Fibroblast of mammary gland (primary cell): Measurements from ENCODE around the gene ACACA.
"Not testable (repeated sequence)": the region's sequence is repeated elsewhere in the genome, so short reads cannot be mapped to it uniquely, and the experiment has no call there.

ENCODE experiments used
- DNase-seq: peaks from one replicate; pipeline ENCODE4 v3.0.0-alpha.2; 2010; ENCODE audit warnings: low read depth
- H3K4me3 ChIP-seq: 2 replicates; pipeline ENCODE4 v1.5.1; 2011; ENCODE audit warnings: low read depth, mild to moderate bottlenecking, low read length, moderate library complexity; ENCODE audit not compliant: control insufficient read depth
- TF ChIP-seq, protein P1 (sequence below): conservative IDR thresholded peaks from 2 replicates; pipeline ENCODE4 v1.5.1; 2011; ENCODE audit warnings: low read depth, low read length, inconsistent platforms; ENCODE audit not compliant: control insufficient read depth, insufficient read depth

The ACACA gene

DNA sequence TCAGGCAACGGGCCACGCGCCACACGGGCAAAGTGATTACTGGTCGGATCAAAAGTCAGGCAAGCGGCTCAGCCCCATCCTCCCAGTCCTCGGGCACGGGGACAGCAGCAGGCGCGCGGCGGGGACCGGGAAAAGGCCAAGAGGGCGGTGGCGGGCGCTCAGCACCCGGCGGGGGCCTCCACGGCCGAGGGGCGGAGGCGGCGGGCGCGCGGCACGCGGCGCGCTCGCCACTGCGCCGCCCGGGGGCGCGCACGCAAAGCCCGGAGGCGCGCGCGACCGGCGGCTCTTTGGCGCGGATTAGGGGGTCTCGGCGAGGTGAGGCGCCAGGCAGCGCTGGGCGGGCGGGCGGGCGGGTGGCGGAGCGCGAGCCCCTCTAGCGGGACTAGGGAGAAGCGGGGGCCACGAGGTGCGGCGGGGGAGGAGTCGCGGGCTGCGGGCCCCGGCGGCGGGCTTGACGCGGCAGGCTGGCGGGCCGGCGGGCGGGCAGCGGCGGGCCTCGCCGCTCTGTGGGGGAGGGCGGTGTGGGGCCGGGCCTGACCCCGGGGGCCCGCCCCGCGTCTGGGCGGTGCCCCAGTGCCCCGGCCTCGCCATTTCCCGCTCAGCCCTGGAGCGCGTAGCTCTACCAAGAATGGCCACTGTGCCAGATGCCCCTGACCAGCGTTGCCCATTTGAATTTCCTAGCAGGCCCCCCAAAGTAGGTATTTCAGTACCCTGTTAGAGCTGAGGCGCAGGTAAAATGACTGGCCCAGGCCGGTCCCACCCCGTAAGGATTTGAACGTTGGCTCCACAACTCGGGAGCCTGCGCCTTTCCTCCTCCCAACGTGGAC, at the start of gene ACACA, which contains the start of gene TADA2A:
ACACA (minus strand) TSS at position 202 of the 827 bp plus-strand sequence. CDS start 537 bp downstream, outside the sequence.
TADA2A (plus strand) TSS at position 252 of the 827 bp plus-strand sequence. CDS start 4,480 bp downstream, outside the sequence.
- TF ChIP-seq, protein P1, sequence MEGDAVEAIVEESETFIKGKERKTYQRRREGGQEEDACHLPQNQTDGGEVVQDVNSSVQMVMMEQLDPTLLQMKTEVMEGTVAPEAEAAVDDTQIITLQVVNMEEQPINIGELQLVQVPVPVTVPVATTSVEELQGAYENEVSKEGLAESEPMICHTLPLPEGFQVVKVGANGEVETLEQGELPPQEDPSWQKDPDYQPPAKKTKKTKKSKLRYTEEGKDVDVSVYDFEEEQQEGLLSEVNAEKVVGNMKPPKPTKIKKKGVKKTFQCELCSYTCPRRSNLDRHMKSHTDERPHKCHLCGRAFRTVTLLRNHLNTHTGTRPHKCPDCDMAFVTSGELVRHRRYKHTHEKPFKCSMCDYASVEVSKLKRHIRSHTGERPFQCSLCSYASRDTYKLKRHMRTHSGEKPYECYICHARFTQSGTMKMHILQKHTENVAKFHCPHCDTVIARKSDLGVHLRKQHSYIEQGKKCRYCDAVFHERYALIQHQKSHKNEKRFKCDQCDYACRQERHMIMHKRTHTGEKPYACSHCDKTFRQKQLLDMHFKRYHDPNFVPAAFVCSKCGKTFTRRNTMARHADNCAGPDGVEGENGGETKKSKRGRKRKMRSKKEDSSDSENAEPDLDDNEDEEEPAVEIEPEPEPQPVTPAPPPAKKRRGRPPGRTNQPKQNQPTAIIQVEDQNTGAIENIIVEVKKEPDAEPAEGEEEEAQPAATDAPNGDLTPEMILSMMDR, result no peak
- DNase-seq, result peak; percentile 72
- peak within 1 kb of the TSS; percentile 83 for H3K4me3 ChIP-seq

DNA sequence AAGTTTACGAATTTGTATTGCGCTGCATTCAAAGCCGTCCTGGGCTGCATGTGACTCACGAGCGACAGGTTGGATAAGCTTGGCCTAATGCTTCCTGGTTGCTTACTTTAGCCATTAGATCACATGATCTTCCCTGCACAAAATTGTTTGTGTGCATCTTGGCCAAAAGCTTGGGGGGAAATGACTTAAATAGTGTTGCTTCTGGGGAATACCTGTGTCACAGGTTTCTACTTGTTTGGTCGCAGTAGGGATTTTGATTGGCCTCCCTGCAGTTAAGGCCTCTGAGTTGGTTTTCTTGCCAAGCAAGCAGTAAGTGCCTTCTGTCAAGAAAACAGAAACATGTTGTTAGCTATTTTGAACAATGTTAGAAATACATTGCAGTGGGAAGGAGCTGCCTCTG, 43.5 kb upstream of the ACACA start:
- no peak for DNase-seq
- no peak overlapping the region for H3K4me3 ChIP-seq
- TF ChIP-seq, protein P1, result no peak

DNA sequence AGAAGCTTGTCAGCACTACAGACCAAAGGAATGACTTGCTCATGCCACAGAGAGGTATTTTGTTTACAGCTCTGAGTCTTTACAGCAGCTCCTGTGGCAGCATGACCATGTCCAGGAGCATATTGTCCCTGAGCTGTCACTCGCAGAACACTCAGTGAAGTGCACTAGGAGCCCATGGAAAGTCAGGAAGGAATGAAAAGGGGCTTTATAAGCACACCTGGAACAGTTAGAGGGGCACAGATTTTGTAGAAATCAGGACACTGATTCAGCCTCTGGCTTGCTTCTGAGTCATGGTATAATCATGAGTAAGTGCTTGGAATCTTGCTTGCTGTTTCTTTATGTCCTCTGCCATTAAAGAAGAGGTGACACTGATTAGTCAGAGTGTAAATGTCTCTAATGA, 41.0 kb upstream of the ACACA start:
- TF ChIP-seq, protein P1, result no peak

DNA sequence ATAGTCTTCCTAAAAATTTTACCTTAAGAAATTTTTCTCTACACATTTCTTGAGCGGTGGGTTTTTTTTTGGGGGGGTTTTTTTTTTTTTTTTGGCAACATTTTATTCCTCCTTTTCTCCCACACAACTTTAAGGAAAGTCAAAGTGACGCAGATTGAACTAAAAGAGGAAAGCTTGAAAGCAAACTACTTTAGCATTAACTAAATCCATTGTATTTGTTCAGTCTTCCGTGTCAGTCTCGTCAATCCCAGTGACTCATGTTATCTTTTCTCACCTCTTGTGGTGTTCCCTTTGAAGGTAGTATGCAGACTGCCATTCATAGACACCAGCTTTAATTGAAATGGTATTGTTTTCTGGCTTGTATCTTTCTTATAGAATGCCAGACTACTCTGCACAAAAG, 39.4 kb upstream of the ACACA start:
- DNase-seq, result no peak
- H3K4me3 ChIP-seq, result no peak overlapping the region
- TF ChIP-seq, protein P1, result no peak

More for the DNA sequence above, 41.0 kb upstream of the ACACA start:
- no peak overlapping the region for H3K4me3 ChIP-seq
- peak; percentile 55 for DNase-seq

DNA sequence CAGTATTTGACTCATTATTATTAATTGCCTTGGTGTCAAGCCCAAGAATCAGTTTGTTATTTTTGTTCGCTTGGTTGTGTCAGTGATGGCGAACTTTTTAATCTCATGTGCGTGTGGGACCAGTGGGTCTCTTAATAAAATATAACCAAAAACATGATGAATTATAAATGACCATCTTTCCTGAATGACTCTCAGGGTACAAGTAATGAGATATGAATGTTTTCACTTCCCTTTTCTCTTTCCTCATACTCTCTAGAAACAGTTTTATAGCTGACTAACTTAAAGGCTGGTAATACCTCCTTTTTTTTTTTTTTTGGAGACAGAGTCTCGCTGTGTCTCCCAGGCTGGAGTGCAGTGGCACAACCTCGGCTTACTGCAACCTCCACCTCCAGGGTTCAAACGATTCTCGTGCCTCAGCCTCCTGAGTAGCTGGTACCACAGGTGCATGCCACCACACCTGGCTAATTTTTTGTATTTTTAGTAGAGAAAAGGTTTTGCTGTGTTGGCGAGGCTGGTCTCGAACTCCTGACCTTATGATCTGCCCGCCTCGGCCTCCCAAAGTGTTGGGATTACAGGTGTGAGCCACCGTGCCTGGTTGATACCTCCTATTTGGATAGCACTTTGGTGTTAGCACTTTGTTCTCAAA, 34.9 kb upstream of the ACACA start:
- H3K4me3 ChIP-seq, DNase-seq: not testable (repeated sequence)

DNA sequence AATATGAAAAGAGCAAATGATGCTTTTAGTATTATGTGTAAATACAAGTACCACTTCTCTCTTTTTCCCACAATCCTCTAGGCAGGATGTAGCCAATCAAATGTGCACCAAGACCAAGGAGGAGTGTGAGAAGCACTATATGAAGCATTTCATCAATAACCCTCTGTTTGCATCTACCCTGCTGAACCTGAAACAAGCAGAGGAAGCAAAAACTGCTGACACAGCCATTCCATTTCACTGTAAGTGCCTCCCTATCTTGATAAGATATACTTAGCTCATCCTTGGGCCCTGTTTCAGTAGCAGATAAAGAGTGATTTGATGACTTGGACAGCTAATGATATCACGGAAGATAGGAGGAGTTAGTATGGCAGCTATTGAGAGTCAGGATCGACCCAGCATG, 33.8 kb upstream of the ACACA start:
- no peak overlapping the region for H3K4me3 ChIP-seq
- DNase-seq, result no peak
- TF ChIP-seq, protein P1, result no peak

DNA sequence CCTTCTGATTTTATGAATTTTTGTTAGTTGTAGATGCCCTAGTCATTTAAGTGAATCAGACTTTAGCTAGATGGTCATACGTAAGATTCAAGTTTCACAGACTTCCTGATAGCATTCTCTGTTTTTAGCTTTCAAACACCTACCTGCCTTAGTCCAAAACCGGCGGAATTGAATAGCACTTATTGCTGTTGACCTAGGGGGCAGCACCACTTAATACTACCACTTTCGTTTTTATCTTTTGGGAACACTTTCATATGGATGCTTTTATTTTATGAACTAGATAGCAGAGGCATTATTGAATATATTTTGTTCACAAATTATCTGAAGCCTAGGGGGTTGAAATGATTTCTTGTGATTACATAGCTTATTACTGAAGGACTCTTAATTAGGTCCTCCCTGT, 31.5 kb upstream of the ACACA start:
- no peak overlapping the region for H3K4me3 ChIP-seq
- TF ChIP-seq, protein P1, result peak; percentile 14
- no peak for DNase-seq
